ENCODE measurements around the gene SALL2. TPM values are rescaled to one million over a fixed set of nuclear protein-coding genes. Genes with fewer than 3 reads are reported as not detected.
"Not testable (repeated sequence)": the region's sequence is repeated elsewhere in the genome, so short reads cannot be mapped to it uniquely, and the experiment has no call there.

Gene SALL2
- total RNA-seq, 1 donor: 3.3 TPM

DNA sequence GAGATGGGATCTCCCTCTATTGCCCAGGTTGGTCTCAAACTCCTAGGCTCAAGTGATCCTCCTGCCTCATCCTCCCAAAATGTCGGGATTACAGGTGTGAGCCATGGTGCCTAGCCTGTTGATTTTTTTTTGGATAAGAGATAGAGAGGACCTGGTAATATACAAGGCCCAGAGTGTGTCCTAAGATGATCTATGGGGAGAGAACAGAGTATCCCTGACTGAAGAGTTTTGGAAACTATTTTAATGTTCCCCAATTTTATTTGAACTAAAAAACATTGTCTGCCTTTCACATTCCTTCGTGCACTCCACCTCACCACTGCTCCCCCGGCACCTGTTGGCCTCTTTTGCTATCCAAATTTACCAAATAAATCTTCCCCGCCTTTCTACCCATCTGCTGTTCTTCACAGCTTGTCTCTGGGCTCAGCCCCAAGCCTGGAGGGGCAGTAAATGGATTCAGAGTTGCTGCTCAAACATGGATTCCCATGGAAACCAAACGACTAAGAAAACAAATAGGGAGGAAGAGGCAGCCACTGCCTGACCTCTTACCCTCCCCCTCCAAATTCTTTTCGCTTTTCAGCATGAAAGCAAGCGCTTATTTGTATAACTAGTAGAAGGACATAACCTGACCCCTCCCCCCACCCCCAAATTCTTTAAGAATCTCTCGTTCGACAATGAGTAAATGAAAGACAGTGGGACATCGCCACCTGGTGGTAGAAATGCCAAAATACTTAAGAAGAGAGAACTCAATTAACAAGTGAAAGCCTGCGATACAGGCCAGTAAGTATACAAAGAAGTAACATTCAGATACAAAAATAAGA, 31.1 kb upstream of the SALL2 start:
- Histone ChIP-seq H3K27ac (ENCODE audit: low read depth, low read length) (no peak overlapping the region), H3K36me3 (ENCODE audit: insufficient read depth, low read length) (no peaks in the 10 kb centered on the region), H4K20me1 (ENCODE audit: insufficient read depth, low read length) (no peaks in the 10 kb centered on the region), H3K27me3 (ENCODE audit: insufficient read depth, low read length) (no peaks in the 10 kb centered on the region), H3K9me3 (ENCODE audit: low read depth, low read length) (no peaks in the 10 kb centered on the region), H3K4me2 (ENCODE audit: insufficient read depth, low read length) (peak overlapping the region; percentile 85), H3K4me1 (ENCODE audit: insufficient read depth, low read length) (peaks cover 9% of the 10 kb centered on the region), H3K79me2 (ENCODE audit: insufficient read depth, low read length) (no peaks in the 10 kb centered on the region), H2AFZ (ENCODE audit: low read length) (peak overlapping the region; percentile 82), H3K4me3 (ENCODE audit: insufficient read depth, low read length) (peak overlapping the region; percentile 68)
- DNase-seq (ENCODE audit: insufficient read length, low spot score, missing footprints): no peak
- TF ChIP-seq CTCF (IDR thresholded peaks at IDR 0.05; ENCODE audit: extremely low read depth, low read depth, low read length): peak; percentile 69

GRCh38 chr14:21556378-21557083, 30.4 kb upstream of the SALL2 start:
- H3K79me2 ChIP-seq (ENCODE audit: insufficient read depth, low read length): no peaks in the 10 kb centered on the region
- H3K27me3 ChIP-seq (ENCODE audit: insufficient read depth, low read length): no peaks in the 10 kb centered on the region
- no peaks in the 10 kb centered on the region for H3K36me3 ChIP-seq (ENCODE audit: insufficient read depth, low read length)
- H2AFZ ChIP-seq (ENCODE audit: low read length): no peak overlapping the region
- H3K4me1 ChIP-seq (ENCODE audit: insufficient read depth, low read length): peaks cover 9% of the 10 kb centered on the region
- no peak for TF ChIP-seq CTCF (IDR thresholded peaks at IDR 0.05; ENCODE audit: extremely low read depth, low read depth, low read length)
- no peaks in the 10 kb centered on the region for H4K20me1 ChIP-seq (ENCODE audit: insufficient read depth, low read length)
- H3K9me3 ChIP-seq (ENCODE audit: low read depth, low read length): no peaks in the 10 kb centered on the region
- H3K4me2 ChIP-seq (ENCODE audit: insufficient read depth, low read length): no peak overlapping the region
- no peak overlapping the region for H3K4me3 ChIP-seq (ENCODE audit: insufficient read depth, low read length)
- DNase-seq (ENCODE audit: insufficient read length, low spot score, missing footprints): no peak
- H3K27ac ChIP-seq (ENCODE audit: low read depth, low read length): no peak overlapping the region

GRCh38 chr14:21553266-21553665, 27.1 kb upstream of the SALL2 start:
- no peak overlapping the region for H3K4me2 ChIP-seq (ENCODE audit: insufficient read depth, low read length)
- no peaks in the 10 kb centered on the region for H4K20me1 ChIP-seq (ENCODE audit: insufficient read depth, low read length)
- H3K4me1 ChIP-seq (ENCODE audit: insufficient read depth, low read length): peaks cover 9% of the 10 kb centered on the region
- no peaks in the 10 kb centered on the region for H3K79me2 ChIP-seq (ENCODE audit: insufficient read depth, low read length)
- H3K4me3 ChIP-seq (ENCODE audit: insufficient read depth, low read length): no peak overlapping the region
- TF ChIP-seq CTCF (IDR thresholded peaks at IDR 0.05; ENCODE audit: extremely low read depth, low read depth, low read length): no peak
- DNase-seq (ENCODE audit: insufficient read length, low spot score, missing footprints): no peak
- no peaks in the 10 kb centered on the region for H3K9me3 ChIP-seq (ENCODE audit: low read depth, low read length)
- H2AFZ ChIP-seq (ENCODE audit: low read length): no peak overlapping the region
- H3K27me3 ChIP-seq (ENCODE audit: insufficient read depth, low read length): no peaks in the 10 kb centered on the region
- H3K36me3 ChIP-seq (ENCODE audit: insufficient read depth, low read length): no peaks in the 10 kb centered on the region
- no peak overlapping the region for H3K27ac ChIP-seq (ENCODE audit: low read depth, low read length)

DNA sequence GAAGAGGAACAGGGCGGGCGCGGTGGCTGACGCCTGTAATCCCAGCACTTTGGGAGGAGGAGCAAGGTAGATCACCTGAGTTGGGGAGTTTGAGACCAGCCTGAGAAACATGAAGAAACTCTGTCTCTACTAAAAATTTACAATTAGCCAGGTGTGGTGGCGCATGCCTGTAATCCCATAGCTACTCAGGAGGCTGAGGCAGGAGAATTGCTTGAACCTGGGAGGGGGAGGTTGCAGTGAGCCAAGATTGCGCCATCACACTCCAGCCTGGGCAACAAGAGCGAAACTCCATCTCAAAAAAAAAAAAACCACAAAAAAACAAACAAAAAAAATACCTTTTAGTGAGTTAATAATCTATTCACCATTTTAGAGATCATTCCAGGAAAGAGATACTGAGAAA, 18.4 kb upstream of the SALL2 start:
- not testable (repeated sequence) for DNase-seq (ENCODE audit: insufficient read length, low spot score, missing footprints); H3K36me3 ChIP-seq (ENCODE audit: insufficient read depth, low read length); H3K79me2 ChIP-seq (ENCODE audit: insufficient read depth, low read length); H3K4me3 ChIP-seq (ENCODE audit: insufficient read depth, low read length); H2AFZ ChIP-seq (ENCODE audit: low read length); H3K27ac ChIP-seq (ENCODE audit: low read depth, low read length); H3K4me2 ChIP-seq (ENCODE audit: insufficient read depth, low read length); H3K9me3 ChIP-seq (ENCODE audit: low read depth, low read length); H4K20me1 ChIP-seq (ENCODE audit: insufficient read depth, low read length); H3K4me1 ChIP-seq (ENCODE audit: insufficient read depth, low read length); H3K27me3 ChIP-seq (ENCODE audit: insufficient read depth, low read length)

All from osteoblast (primary cell).